Stimulated activated CD4-positive, alpha-beta T cell treated with anti-CD3 and anti-CD28 coated beads, Interleukin-4, amount 100 ng/mL, for 48 hours (primary cell): ENCODE data around the gene NOMO2.
"Not testable (repeated sequence)": the region's sequence is repeated elsewhere in the genome, so short reads cannot be mapped to it uniquely, and the experiment has no call there.

ENCODE experiments used
- DNase-seq, 2 donors: peaks; one replicate each; pipeline ENCODE4 v3.0.0-alpha.2; 2020; ENCODE audit warnings: low read depth in 2 of 2

Gene NOMO2, protein sequence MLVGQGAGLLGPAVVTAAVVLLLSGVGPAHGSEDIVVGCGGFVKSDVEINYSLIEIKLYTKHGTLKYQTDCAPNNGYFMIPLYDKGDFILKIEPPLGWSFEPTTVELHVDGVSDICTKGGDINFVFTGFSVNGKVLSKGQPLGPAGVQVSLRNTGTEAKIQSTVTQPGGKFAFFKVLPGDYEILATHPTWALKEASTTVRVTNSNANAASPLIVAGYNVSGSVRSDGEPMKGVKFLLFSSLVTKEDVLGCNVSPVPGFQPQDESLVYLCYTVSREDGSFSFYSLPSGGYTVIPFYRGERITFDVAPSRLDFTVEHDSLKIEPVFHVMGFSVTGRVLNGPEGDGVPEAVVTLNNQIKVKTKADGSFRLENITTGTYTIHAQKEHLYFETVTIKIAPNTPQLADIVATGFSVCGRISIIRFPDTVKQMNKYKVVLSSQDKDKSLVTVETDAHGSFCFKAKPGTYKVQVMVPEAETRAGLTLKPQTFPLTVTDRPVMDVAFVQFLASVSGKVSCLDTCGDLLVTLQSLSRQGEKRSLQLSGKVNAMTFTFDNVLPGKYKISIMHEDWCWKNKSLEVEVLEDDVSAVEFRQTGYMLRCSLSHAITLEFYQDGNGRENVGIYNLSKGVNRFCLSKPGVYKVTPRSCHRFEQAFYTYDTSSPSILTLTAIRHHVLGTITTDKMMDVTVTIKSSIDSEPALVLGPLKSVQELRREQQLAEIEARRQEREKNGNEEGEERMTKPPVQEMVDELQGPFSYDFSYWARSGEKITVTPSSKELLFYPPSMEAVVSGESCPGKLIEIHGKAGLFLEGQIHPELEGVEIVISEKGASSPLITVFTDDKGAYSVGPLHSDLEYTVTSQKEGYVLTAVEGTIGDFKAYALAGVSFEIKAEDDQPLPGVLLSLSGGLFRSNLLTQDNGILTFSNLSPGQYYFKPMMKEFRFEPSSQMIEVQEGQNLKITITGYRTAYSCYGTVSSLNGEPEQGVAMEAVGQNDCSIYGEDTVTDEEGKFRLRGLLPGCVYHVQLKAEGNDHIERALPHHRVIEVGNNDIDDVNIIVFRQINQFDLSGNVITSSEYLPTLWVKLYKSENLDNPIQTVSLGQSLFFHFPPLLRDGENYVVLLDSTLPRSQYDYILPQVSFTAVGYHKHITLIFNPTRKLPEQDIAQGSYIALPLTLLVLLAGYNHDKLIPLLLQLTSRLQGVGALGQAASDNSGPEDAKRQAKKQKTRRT

GRCh38 chr16:18561727-18562314 lies at the start of gene NOMO2:
Gene NOMO2, minus strand, starts transcription at chr16:18562097. Its CDS starts 57 bp downstream, at chr16:18562040.
- DNase-seq, result peak; percentile 78 to 79

GRCh38 chr16:18610147-18610803 lies 48.4 kb upstream of the NOMO2 start:
- DNase-seq, result not testable (repeated sequence)

GRCh38 chr16:18608271-18608670 lies 46.4 kb upstream of the NOMO2 start:
- DNase-seq, result not testable (repeated sequence)

DNA sequence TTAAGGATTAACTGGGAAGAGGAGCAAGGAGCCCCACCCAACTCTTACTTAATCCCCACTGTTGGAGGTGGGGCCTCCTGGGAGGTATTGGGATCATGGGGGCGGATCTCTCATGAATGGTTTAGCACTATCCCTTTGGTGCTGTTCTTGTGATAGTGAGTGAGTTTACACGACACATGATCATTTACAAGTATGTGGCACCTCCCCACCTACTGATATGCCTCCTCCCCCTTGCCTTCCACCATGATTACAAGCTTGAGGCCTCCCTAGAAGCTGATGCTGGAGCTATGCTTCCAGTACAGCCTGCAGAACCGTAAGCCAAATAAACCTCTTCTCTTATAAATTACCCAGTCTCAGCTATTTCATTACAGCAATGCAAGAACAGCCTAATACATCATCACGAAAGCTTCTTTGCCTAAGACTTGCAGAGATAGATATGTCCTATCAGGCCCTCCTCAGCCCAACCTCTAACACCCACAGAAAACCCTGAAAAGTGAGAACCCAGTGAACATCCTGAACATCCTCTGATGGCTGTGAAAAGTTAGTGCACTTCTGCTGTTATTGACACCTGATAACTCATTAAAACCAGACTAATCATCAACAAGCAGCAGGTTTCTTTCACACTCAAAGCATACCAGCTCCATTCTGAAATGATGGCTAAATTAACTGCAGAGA lies 41.8 kb upstream of the NOMO2 start:
- not testable (repeated sequence) for DNase-seq

DNA sequence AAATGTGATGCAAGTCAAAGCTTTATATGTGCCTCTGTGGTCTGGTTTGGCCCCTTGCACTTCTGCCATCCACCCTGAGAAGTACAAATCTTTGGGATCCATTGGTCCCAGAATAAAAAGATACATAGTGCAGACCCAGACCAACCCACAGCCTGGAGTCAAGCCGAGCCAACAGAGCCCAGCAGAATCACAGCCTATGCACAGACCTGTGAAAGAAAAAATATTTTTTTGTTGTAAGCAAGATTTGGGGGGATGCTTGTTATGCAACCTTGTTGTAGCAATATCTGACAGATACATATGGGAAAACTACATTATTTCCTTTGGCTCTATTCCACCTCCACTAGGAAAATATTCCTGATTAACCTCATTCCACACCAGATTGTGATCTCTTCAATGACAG lies 36.7 kb upstream of the NOMO2 start:
- DNase-seq, result not testable (repeated sequence)

GRCh38 chr16:18597734-18598133 lies 35.8 kb upstream of the NOMO2 start:
- DNase-seq, result not testable (repeated sequence)

- not testable (repeated sequence) for DNase-seq
These were observed 35.4 kb upstream of the NOMO2 start for GRCh38 chr16:18597319-18597718.

DNA sequence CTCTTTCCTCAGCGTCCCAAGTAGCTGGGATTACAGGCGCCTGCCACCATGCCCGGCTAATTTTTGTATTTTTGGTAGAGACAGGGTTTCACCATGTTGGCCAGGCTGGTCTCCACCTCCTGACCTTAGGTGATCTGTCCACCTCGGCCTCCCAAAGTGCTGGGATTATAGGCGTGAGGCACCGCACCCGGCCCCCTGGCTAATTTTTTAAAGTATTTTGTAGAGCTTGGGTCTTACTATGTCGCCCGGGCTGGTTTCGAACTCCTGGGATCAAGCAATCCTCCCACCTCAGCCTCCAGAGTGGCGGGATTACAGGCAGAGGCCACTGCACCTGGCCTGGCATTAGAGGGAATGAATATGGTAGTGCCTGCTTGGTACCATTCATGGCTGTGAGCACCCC lies 33.9 kb upstream of the NOMO2 start:
- not testable (repeated sequence) for DNase-seq

GRCh38 chr16:18594880-18595279 lies 33.0 kb upstream of the NOMO2 start:
- DNase-seq, result not testable (repeated sequence)

- not testable (repeated sequence) for DNase-seq
These were observed 32.0 kb upstream of the NOMO2 start for GRCh38 chr16:18593904-18594303.

- not testable (repeated sequence) for DNase-seq
These were observed 31.1 kb upstream of the NOMO2 start for GRCh38 chr16:18592982-18593381.

- DNase-seq, result not testable (repeated sequence)
These were observed 30.0 kb upstream of the NOMO2 start for GRCh38 chr16:18591908-18592307.

- not testable (repeated sequence) for DNase-seq
These were observed 29.5 kb upstream of the NOMO2 start for GRCh38 chr16:18591441-18591840.

- not testable (repeated sequence) for DNase-seq
These were observed 27.9 kb upstream of the NOMO2 start for GRCh38 chr16:18589806-18590205.

GRCh38 chr16:18586560-18587540 lies 25.0 kb upstream of the NOMO2 start:
- DNase-seq, result not testable (repeated sequence)

- not testable (repeated sequence) for DNase-seq
These were observed 23.9 kb upstream of the NOMO2 start for GRCh38 chr16:18585789-18586188.

GRCh38 chr16:18582902-18583301 lies 21.0 kb upstream of the NOMO2 start:
- no peak for DNase-seq

DNA sequence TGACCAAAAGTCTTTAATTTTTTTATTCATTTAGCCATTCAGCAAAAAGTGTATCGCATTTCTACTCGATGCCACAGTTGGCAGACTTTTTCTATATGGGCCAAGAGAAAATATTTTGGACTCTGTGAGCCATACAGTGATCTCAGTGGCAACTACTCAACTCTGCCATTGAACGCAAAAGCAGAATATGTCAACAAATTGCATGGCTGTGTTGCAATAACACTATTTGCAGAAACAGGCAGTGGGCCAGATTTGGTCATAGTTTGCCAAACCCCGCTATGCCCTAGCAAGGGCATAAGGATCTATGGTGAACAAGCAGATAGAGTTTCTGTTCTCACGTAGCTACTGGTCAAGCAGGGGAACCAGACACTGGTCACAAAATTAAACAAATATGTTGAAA lies 18.5 kb upstream of the NOMO2 start:
- DNase-seq, result not testable (repeated sequence)

DNA sequence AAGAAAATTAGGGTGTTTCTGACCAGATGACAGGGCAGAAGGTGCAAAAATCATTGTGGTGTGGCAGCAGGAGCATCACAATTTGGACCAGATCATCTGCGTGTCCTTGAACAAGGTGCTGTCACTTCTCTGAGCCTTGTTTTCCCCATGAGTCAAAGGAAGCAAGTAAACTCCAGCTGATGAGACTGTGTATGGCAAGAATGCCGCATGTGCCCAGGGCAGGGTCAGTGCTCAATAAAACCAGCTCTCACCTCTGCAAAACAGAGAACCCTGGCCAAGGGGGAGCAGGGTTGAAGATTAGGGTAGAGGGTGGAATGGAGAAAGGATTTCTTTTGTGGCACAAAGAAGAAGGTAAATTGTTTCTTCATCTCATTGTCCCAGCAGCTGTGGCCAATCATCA lies 17.4 kb upstream of the NOMO2 start:
- DNase-seq, result not testable (repeated sequence)
